OCI-LY3 (cell line): ENCODE measurements around the gene TMEM272.
A peak's percentile ranks its signal among the peaks of the same experiment; 100 is the strongest.
"Not testable (repeated sequence)": the region's sequence is repeated elsewhere in the genome, so short reads cannot be mapped to it uniquely, and the experiment has no call there.

Experiments
- H2AFZ ChIP-seq: fragments of 200-600, 300-600 bp; shearing (Covaris generic); 2 replicates; pipeline ENCODE4 v1.6.0; 2014; ENCODE audit warnings: antibody characterized with exemption, low read depth, low read length
- H3K27ac ChIP-seq: fragments of 200-600, 300-600 bp; sonication (generic); 2 replicates; pipeline ENCODE4 v1.5.1; 2014; ENCODE audit warnings: mild to moderate bottlenecking, low read length, moderate library complexity, mixed read lengths
- H3K27me3 ChIP-seq: fragments of 200-600, 300-600 bp; sonication (generic); 2 replicates; pipeline ENCODE4 v1.6.1; 2014; ENCODE audit warnings: low read depth, low read length, mixed read lengths
- H3K36me3 ChIP-seq: fragments of 200-600, 300-600 bp; sonication (generic); replicated peaks from 2 replicates; pipeline ENCODE3; 2014; ENCODE audit warnings: low read depth, low read length, mixed read lengths
- H3K4me1 ChIP-seq: fragments of 300-600, 200-600 bp; sonication (generic); 2 replicates; pipeline ENCODE4 v1.6.1; 2014; ENCODE audit warnings: low read length, mixed read lengths
- H3K4me2 ChIP-seq: fragments of 200-600, 300-600 bp; sonication (generic); 2 replicates; pipeline ENCODE4 v1.6.1; 2014; ENCODE audit warnings: low read length, mixed read lengths
- H3K4me3 ChIP-seq: fragments of 300-600, 200-600 bp; sonication (generic); 2 replicates; pipeline ENCODE4 v1.5.1; 2014; ENCODE audit warnings: antibody characterized with exemption, mild to moderate bottlenecking, low read length, moderate library complexity
- H3K79me2 ChIP-seq: fragments of 300-600, 200-600 bp; shearing (Covaris generic); 2 replicates; pipeline ENCODE4 v1.6.1; 2014; ENCODE audit warnings: mild to moderate bottlenecking, low read length, mixed read lengths
- H3K9ac ChIP-seq: fragments of 300-600, 200-600 bp; shearing (Covaris generic); 2 replicates; pipeline ENCODE4 v1.6.0; 2014; ENCODE audit warnings: mild to moderate bottlenecking, low read length, moderate library complexity
- H3K9me3 ChIP-seq: fragments of 200-600, 300-600 bp; shearing (Covaris generic); 2 replicates; pipeline ENCODE4 v1.6.1; 2014; ENCODE audit warnings: low read length, mixed read lengths; ENCODE audit not compliant: insufficient read depth
- H4K20me1 ChIP-seq: fragments of 200-600, 300-600 bp; sonication (generic); 2 replicates; pipeline ENCODE4 v1.6.1; 2016; ENCODE audit warnings: low read length, mixed read lengths; ENCODE audit not compliant: insufficient read depth
- CTCF ChIP-seq: fragments of 200-600, 300-600 bp; sonication (generic); IDR thresholded peaks from 2 replicates; pipeline ENCODE4 v1.5.1; 2014; ENCODE audit warnings: antibody characterized with exemption, low read length, low read depth
- EZH2phosphoT487 ChIP-seq: fragments of 200-600 bp; shearing (Covaris generic); IDR thresholded peaks from 2 replicates; pipeline ENCODE4 v1.6.1; 2018; ENCODE audit warnings: antibody characterized with exemption, mixed run types, low read depth

TMEM272 gene

GRCh38 chr13:51825165-51825592, 19.8 kb downstream of the TMEM272 start:
- peak overlapping the region; percentile 0; the same call in 1 of the 2 replicates for H3K4me2 ChIP-seq
- no peaks in the 10 kb centered on the region for H3K27me3 ChIP-seq
- no peak overlapping the region for H3K27ac ChIP-seq
- TF ChIP-seq EZH2phosphoT487 (no peak), CTCF (no peak)
- no peak overlapping the region for H2AFZ ChIP-seq
- no peaks in the 10 kb centered on the region for H4K20me1 ChIP-seq
- H3K9me3 ChIP-seq = no peaks in the 10 kb centered on the region
- no peaks in the 10 kb centered on the region for H3K36me3 ChIP-seq
- peaks cover 52% of the 10 kb centered on the region for H3K4me1 ChIP-seq
- no peaks in the 10 kb centered on the region for H3K79me2 ChIP-seq
- no peak overlapping the region for H3K9ac ChIP-seq
- H3K4me3 ChIP-seq = no peak overlapping the region

- H3K9me3 ChIP-seq, H3K27ac ChIP-seq, H3K9ac ChIP-seq, H4K20me1 ChIP-seq, H3K79me2 ChIP-seq, H3K4me3 ChIP-seq, H3K27me3 ChIP-seq, H2AFZ ChIP-seq, H3K36me3 ChIP-seq: not testable (repeated sequence)
- H3K4me2 ChIP-seq = peak overlapping the region; percentile 0; the same call in 1 of the 2 replicates
- H3K4me1 ChIP-seq = peaks cover 57% of the 10 kb centered on the region
Measured at GRCh38 chr13:51824712-51825111, 20.3 kb downstream of the TMEM272 start.

GRCh38 chr13:51823863-51824262, 21.1 kb downstream of the TMEM272 start:
- H3K36me3 ChIP-seq = no peaks in the 10 kb centered on the region
- H3K79me2 ChIP-seq = no peaks in the 10 kb centered on the region
- peaks cover 60% of the 10 kb centered on the region for H3K4me1 ChIP-seq
- H4K20me1 ChIP-seq = no peaks in the 10 kb centered on the region
- H3K4me2 ChIP-seq = no peak overlapping the region
- no peak overlapping the region for H3K9ac ChIP-seq
- H3K4me3 ChIP-seq = no peak overlapping the region
- TF ChIP-seq CTCF (no peak), EZH2phosphoT487 (no peak)
- no peak overlapping the region for H2AFZ ChIP-seq
- H3K27ac ChIP-seq = no peak overlapping the region
- no peaks in the 10 kb centered on the region for H3K27me3 ChIP-seq
- no peaks in the 10 kb centered on the region for H3K9me3 ChIP-seq

- Histone ChIP-seq H3K9me3 (no peaks in the 10 kb centered on the region), H4K20me1 (no peaks in the 10 kb centered on the region), H3K4me3 (no peak overlapping the region), H3K4me2 (no peak overlapping the region), H3K36me3 (no peaks in the 10 kb centered on the region), H3K79me2 (no peaks in the 10 kb centered on the region), H3K27ac (no peak overlapping the region), H2AFZ (no peak overlapping the region), H3K27me3 (no peaks in the 10 kb centered on the region), H3K4me1 (peaks cover 61% of the 10 kb centered on the region), H3K9ac (no peak overlapping the region)
- TF ChIP-seq EZH2phosphoT487 = no peak
- no peak for TF ChIP-seq CTCF
Measured at GRCh38 chr13:51823359-51823758, 21.6 kb downstream of the TMEM272 start.
